HCT116 (cell line): Measurements from ENCODE around the gene TMEM60. TPM values are rescaled to one million over a fixed set of nuclear protein-coding genes. Genes with fewer than 3 reads are reported as not detected.

Experiments used
- ATAC-seq: fragments of 200-7000 bp; cut with Tn5 transposase; 2 replicates; pipeline ENCODE4 v1.9.1; 2020; ENCODE audit warnings: mild to moderate bottlenecking, moderate library complexity
- BruUV-seq: library from RNA; stranded (reverse); fragments of 400-500 nt; replicated peaks from 2 replicates; lab custom pipeline; 2021; lab: Mats Ljungman, UMichigan
- CTCF ChIA-PET: fragments of 300-600 bp; sonication (Branson Sonifier 250); formaldehyde crosslinking; loops from one replicate; lab custom pipeline; 2021; ENCODE audit warnings: antibody characterized with exemption; lab: Charles Lee
- POLR2A ChIA-PET: fragments of 300-600, 350-600 bp; sonication (Branson Sonifier 250); formaldehyde crosslinking; loops from one replicate; lab custom pipeline; 2021; ENCODE audit warnings: antibody characterized with exemption; lab: Charles Lee
- RAD21 ChIA-PET, 2 experiments: fragments of 300-600 bp; sonication (Branson Sonifier 250); formaldehyde crosslinking; loops; one replicate each; lab custom pipeline; 2023; ENCODE audit warnings: low total read pairs in 2 of 2; ENCODE audit not compliant: uncharacterized antibody in 2 of 2, unreplicated experiment in 2 of 2, low non-redundant PET in 1 of 2; lab: Charles Lee
- DNase-seq: peaks from one replicate; pipeline ENCODE4 v3.0.0-alpha.2; 2010; ENCODE audit warnings: low read depth, low spot score
- H2AFZ ChIP-seq: fragments of 200-600 bp; shearing (Covaris generic), sonication (generic); 2 replicates; pipeline ENCODE4 v1.6.1; 2017; ENCODE audit warnings: low read depth, mixed run types, mixed read lengths, antibody characterized with exemption, low read length; ENCODE audit not compliant: poor library complexity, severe bottlenecking
- H3K27ac ChIP-seq: 2 replicates; pipeline ENCODE4 v1.5.1; 2012; ENCODE audit warnings: low read depth, low read length
- H3K27me3 ChIP-seq: fragments of 200-600 bp; sonication (generic); 2 replicates; pipeline ENCODE4 v1.6.1; 2016; ENCODE audit warnings: mixed run types, low read length, mixed read lengths; ENCODE audit not compliant: insufficient read depth
- H3K36me3 ChIP-seq, 2 experiments: fragments of 200-500 bp in 1 of 2; fragments of 200-600 bp in 1 of 2; sonication (Bioruptor generic) in 1 of 2; sonication (generic) in 1 of 2; 2 replicates each; pipeline versions ENCODE4 v1.5.1 to v1.6.1; 2014 to 2016; ENCODE audit warnings: low read length in 2 of 2, inconsistent platforms in 1 of 2, mixed read lengths in 1 of 2, mixed run types in 1 of 2; ENCODE audit not compliant: insufficient read depth in 2 of 2, control insufficient read depth in 1 of 2
- H3K4me1 ChIP-seq, 2 experiments: fragments of 200-600 bp in 1 of 2; sonication (generic) in 1 of 2; 2 replicates each; pipeline versions ENCODE4 v1.5.1 to v1.6.1; 2012 to 2017; ENCODE audit warnings: low read length in 2 of 2, inconsistent platforms in 1 of 2, mild to moderate bottlenecking in 1 of 2, mixed read lengths in 1 of 2, mixed run types in 1 of 2, moderate library complexity in 1 of 2; ENCODE audit not compliant: insufficient read depth in 2 of 2, control insufficient read depth in 1 of 2
- H3K4me2 ChIP-seq: fragments of 200-600 bp; sonication (generic); 2 replicates; pipeline ENCODE4 v1.6.1; 2017; ENCODE audit warnings: mixed run types, low read length, mixed read lengths
- H3K4me3 ChIP-seq, 2 experiments: fragments of 200-600 bp in 1 of 2; sonication (generic) in 1 of 2; replicated peaks in 1 of 2; 2 replicates each; pipeline ENCODE4 v1.5.1; 2011 to 2016; ENCODE audit warnings: low read length in 2 of 2, control low read depth in 1 of 2, low read depth in 1 of 2, mild to moderate bottlenecking in 1 of 2, mixed read lengths in 1 of 2, mixed run types in 1 of 2
- H3K79me2 ChIP-seq: fragments of 200-600 bp; sonication (generic); 2 replicates; pipeline ENCODE4 v1.6.1; 2017; ENCODE audit warnings: mild to moderate bottlenecking, mixed run types, low read length, moderate library complexity, mixed read lengths; ENCODE audit not compliant: insufficient read depth
- H3K9ac ChIP-seq: fragments of 200-600 bp; sonication (generic); 2 replicates; pipeline ENCODE4 v1.6.1; 2016; ENCODE audit warnings: low read length, mixed read lengths
- H3K9me2 ChIP-seq: fragments of 200-600 bp; sonication (generic), shearing (Covaris generic); 2 replicates; pipeline ENCODE4 v1.6.1; 2017; ENCODE audit warnings: mixed run types, mild to moderate bottlenecking, moderate library complexity; ENCODE audit not compliant: insufficient read depth
- H3K9me3 ChIP-seq, 2 experiments: fragments of 200-500 bp in 1 of 2; fragments of 200-600 bp in 1 of 2; sonication (Bioruptor generic) in 1 of 2; sonication (generic) in 1 of 2; 2 replicates each; pipeline ENCODE4 v1.6.1; 2014 to 2017; ENCODE audit warnings: low read length in 2 of 2, mixed read lengths in 2 of 2, inconsistent platforms in 1 of 2, low read depth in 1 of 2, mild to moderate bottlenecking in 1 of 2, mixed run types in 1 of 2, moderate library complexity in 1 of 2; ENCODE audit not compliant: control insufficient read depth in 1 of 2, insufficient read depth in 1 of 2
- H4K20me1 ChIP-seq: fragments of 200-600 bp; sonication (generic), shearing (Covaris generic); 2 replicates; pipeline ENCODE4 v1.6.1; 2017; ENCODE audit warnings: mixed run types, mild to moderate bottlenecking, moderate library complexity; ENCODE audit not compliant: insufficient read depth
- CBX3 ChIP-seq: IDR thresholded peaks from 2 replicates; pipeline ENCODE4 v1.6.1; 2012; ENCODE audit warnings: low read depth
- EGR1 ChIP-seq: IDR thresholded peaks from 2 replicates; pipeline ENCODE4 v1.6.1; 2012; ENCODE audit warnings: low read depth
- ELF1 ChIP-seq: IDR thresholded peaks from 2 replicates; pipeline ENCODE4 v1.6.1; 2012; ENCODE audit warnings: low read depth, borderline replicate concordance
- EZH2 ChIP-seq: fragments of 200-600 bp; sonication (generic); IDR thresholded peaks from 2 replicates; pipeline ENCODE4 v1.6.1; 2017; ENCODE audit warnings: antibody characterized with exemption, mixed run types
- EZH2phosphoT487 ChIP-seq: fragments of 200-600 bp; IDR thresholded peaks from 2 replicates; pipeline ENCODE4 v1.6.1; 2018; ENCODE audit warnings: antibody characterized with exemption, borderline replicate concordance
- REST ChIP-seq: IDR thresholded peaks from 2 replicates; pipeline ENCODE4 v1.6.1; 2012; ENCODE audit warnings: low read depth
- SRF ChIP-seq: IDR thresholded peaks from 2 replicates; pipeline ENCODE4 v1.6.1; 2012; ENCODE audit warnings: low read depth
- TCF7L2 ChIP-seq: IDR thresholded peaks from 2 replicates; pipeline ENCODE4 v1.7.0; 2011; ENCODE audit warnings: borderline replicate concordance, inconsistent platforms; ENCODE audit not compliant: insufficient read depth, insufficient read length; ENCODE audit errors: extremely low read depth
- YY1 ChIP-seq: IDR thresholded peaks from 2 replicates; pipeline ENCODE4 v1.6.1; 2011; ENCODE audit warnings: low read length, low read depth, moderate library complexity, mild to moderate bottlenecking; ENCODE audit not compliant: insufficient replicate concordance; ENCODE audit errors: extremely low read depth
- ZBTB33 ChIP-seq: IDR thresholded peaks from 2 replicates; pipeline ENCODE4 v1.6.1; 2011; ENCODE audit warnings: mild to moderate bottlenecking, low read length, moderate library complexity; ENCODE audit not compliant: insufficient replicate concordance; ENCODE audit errors: extremely low read depth
- ZFX ChIP-seq: fragments of 450-650 bp; IDR thresholded peaks from 2 replicates; pipeline ENCODE4 v1.6.1; 2017
- intact Hi-C: fragments of 100-400 bp; cut with micrococcal nuclease; formaldehyde crosslinking; loops from 2 replicates; pipeline ENCODE4 v1.10.0; 2022
- total RNA-seq: library from RNA; stranded (reverse); gene quantifications from one replicate; pipeline ENCODE4 v1.2.1, GENCODE V29; 2021; ENCODE audit not compliant: unreplicated experiment
- TF ChIP-seq, protein P1 (sequence below): IDR thresholded peaks from 2 replicates; pipeline ENCODE4 v1.6.1; 2012
- TF ChIP-seq, protein P2 (sequence below), 3 experiments: fragments of 200-600 bp in 1 of 3; sonication (generic) in 1 of 3; IDR thresholded peaks in 2 of 3; conservative IDR thresholded peaks in 1 of 3; 2 replicates each; pipeline ENCODE4 v1.5.1; 2012 to 2017; ENCODE audit warnings: low read depth in 2 of 3, low read length in 2 of 3, antibody characterized with exemption in 1 of 3, borderline replicate concordance in 1 of 3, control low read depth in 1 of 3, mild to moderate bottlenecking in 1 of 3, mixed read lengths in 1 of 3, mixed run types in 1 of 3, moderate library complexity in 1 of 3; ENCODE audit not compliant: insufficient read depth in 1 of 3

The TMEM60 gene
- total RNA-seq, 1 experiment from 2014 or later = 10.3 TPM

- intact Hi-C loops = no loop called here
- ATAC-seq = no peak
- no peak for DNase-seq
- H4K20me1 ChIP-seq = no peaks in the 10 kb centered on the region
- no peak overlapping the region for H3K9ac ChIP-seq
- H3K9me2 ChIP-seq = no peaks in the 10 kb centered on the region
- H3K27ac ChIP-seq = no peak overlapping the region
- POLR2A ChIA-PET = no interaction called here
- RAD21 ChIA-PET = no interaction called here
- H3K27me3 ChIP-seq = no peaks in the 10 kb centered on the region
- TF ChIP-seq ELF1 (no peak), REST (no peak), EGR1 (no peak), YY1 (no peak), TCF7L2 (no peak), CBX3 (no peak), EZH2phosphoT487 (no peak), ZBTB33 (no peak), ZFX (no peak), EZH2 (no peak), SRF (no peak)
- TF ChIP-seq, protein P1, sequence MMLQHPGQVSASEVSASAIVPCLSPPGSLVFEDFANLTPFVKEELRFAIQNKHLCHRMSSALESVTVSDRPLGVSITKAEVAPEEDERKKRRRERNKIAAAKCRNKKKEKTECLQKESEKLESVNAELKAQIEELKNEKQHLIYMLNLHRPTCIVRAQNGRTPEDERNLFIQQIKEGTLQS = no peak
- TF ChIP-seq, protein P2, sequence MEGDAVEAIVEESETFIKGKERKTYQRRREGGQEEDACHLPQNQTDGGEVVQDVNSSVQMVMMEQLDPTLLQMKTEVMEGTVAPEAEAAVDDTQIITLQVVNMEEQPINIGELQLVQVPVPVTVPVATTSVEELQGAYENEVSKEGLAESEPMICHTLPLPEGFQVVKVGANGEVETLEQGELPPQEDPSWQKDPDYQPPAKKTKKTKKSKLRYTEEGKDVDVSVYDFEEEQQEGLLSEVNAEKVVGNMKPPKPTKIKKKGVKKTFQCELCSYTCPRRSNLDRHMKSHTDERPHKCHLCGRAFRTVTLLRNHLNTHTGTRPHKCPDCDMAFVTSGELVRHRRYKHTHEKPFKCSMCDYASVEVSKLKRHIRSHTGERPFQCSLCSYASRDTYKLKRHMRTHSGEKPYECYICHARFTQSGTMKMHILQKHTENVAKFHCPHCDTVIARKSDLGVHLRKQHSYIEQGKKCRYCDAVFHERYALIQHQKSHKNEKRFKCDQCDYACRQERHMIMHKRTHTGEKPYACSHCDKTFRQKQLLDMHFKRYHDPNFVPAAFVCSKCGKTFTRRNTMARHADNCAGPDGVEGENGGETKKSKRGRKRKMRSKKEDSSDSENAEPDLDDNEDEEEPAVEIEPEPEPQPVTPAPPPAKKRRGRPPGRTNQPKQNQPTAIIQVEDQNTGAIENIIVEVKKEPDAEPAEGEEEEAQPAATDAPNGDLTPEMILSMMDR (IDR thresholded peaks at IDR 0.05 in 2 of 3, conservative IDR thresholded peaks at IDR 0.05 in 1 of 3; ENCODE audit: borderline replicate concordance in 1 of 3, insufficient read depth in 1 of 3, low read depth in 2 of 3, low read length in 2 of 3) = no peak
- H3K79me2 ChIP-seq = peaks cover 30% of the 10 kb centered on the region
- BruUV-seq = no TSS peak
- H3K4me1 ChIP-seq = no peaks in the 10 kb centered on the region
- CTCF ChIA-PET = no interaction called here
- H3K4me2 ChIP-seq = no peak overlapping the region
- H3K36me3 ChIP-seq = no peaks in the 10 kb centered on the region
- H2AFZ ChIP-seq = no peak overlapping the region
- H3K4me3 ChIP-seq = no peak overlapping the region
- no peaks in the 10 kb centered on the region for H3K9me3 ChIP-seq
These were observed 45.1 kb downstream of the TMEM60 start for GRCh38 chr7:77753173-77753572.
